IMR-90 (cell line): ENCODE data around the gene TTC7B. TPM values are rescaled to one million over a fixed set of nuclear protein-coding genes. Genes with fewer than 3 reads are reported as not detected.
A peak's percentile ranks its signal among the peaks of the same experiment; 100 is the strongest.

ENCODE experiments used
- ATAC-seq: fragments of 200-7000 bp; cut with Tn5 transposase; 2 replicates; pipeline ENCODE4 v1.9.1; 2020; ENCODE audit warnings: low read depth, mild to moderate bottlenecking, moderate library complexity
- BruUV-seq: library from RNA; stranded (reverse); fragments of 400-500 nt; replicated peaks from 2 replicates; lab custom pipeline; 2021; lab: Mats Ljungman, UMichigan
- CTCF ChIA-PET: fragments of 300-600 bp; formaldehyde crosslinking; extraction: SDS; loops from one replicate; lab custom pipeline; 2021; ENCODE audit warnings: antibody characterized with exemption; lab: Yijun Ruan, JAX
- POLR2A ChIA-PET: fragments of 300-600 bp; sonication (Branson Sonifier 250); formaldehyde crosslinking; loops from one replicate; lab custom pipeline; 2022; ENCODE audit warnings: antibody characterized with exemption; ENCODE audit not compliant: unreplicated experiment; lab: Charles Lee
- DNase-seq: peaks from one replicate; pipeline ENCODE4 v3.0.0; 2013
- H2AFZ ChIP-seq: replicated peaks from 2 replicates; pipeline ENCODE3; 2013; ENCODE audit warnings: low read length, mild to moderate bottlenecking; ENCODE audit not compliant: poor library complexity
- H2AK5ac ChIP-seq: 2 replicates; pipeline ENCODE4 v1.6.1; 2013; ENCODE audit warnings: low read depth, low read length, inconsistent platforms
- H2AK9ac ChIP-seq: replicated peaks from 2 replicates; pipeline ENCODE3; 2013; ENCODE audit warnings: mild to moderate bottlenecking, low read depth, low read length, moderate library complexity; ENCODE audit not compliant: poor library complexity
- H2BK120ac ChIP-seq: 2 replicates; pipeline ENCODE4 v1.6.1; 2013; ENCODE audit warnings: low read depth, low read length, inconsistent platforms
- H2BK15ac ChIP-seq: 3 replicates; pipeline ENCODE4 v1.6.1; 2013; ENCODE audit warnings: low read depth, low read length, inconsistent platforms
- H2BK20ac ChIP-seq: 2 replicates; pipeline ENCODE4 v1.6.1; 2013; ENCODE audit warnings: low read depth, mild to moderate bottlenecking, inconsistent platforms, low read length, moderate library complexity
- H2BK5ac ChIP-seq: 2 replicates; pipeline ENCODE4 v1.6.1; 2013; ENCODE audit warnings: mild to moderate bottlenecking, low read depth, low read length, inconsistent platforms; ENCODE audit not compliant: poor library complexity, severe bottlenecking
- H3K14ac ChIP-seq: replicated peaks from 2 replicates; pipeline ENCODE4 v1.6.1; 2013; ENCODE audit warnings: low read depth, low read length, inconsistent platforms
- H3K18ac ChIP-seq: 2 replicates; pipeline ENCODE4 v1.6.1; 2013; ENCODE audit warnings: low read depth, low read length, control low read depth
- H3K23ac ChIP-seq: 2 replicates; pipeline ENCODE4 v1.6.1; 2013; ENCODE audit warnings: low read depth, low read length, inconsistent platforms
- H3K27ac ChIP-seq: 2 replicates; pipeline ENCODE4 v1.5.1; 2013; ENCODE audit warnings: mild to moderate bottlenecking, control low read depth, low read length; ENCODE audit not compliant: insufficient read depth
- H3K27me3 ChIP-seq: 2 replicates; pipeline ENCODE4 v1.6.1; 2013; ENCODE audit warnings: low read length; ENCODE audit not compliant: control insufficient read depth, insufficient read depth
- H3K36me3 ChIP-seq: 2 replicates; pipeline ENCODE4 v1.6.1; 2013; ENCODE audit warnings: low read length, mixed read lengths; ENCODE audit not compliant: control insufficient read depth, insufficient read depth
- H3K4ac ChIP-seq: 2 replicates; pipeline ENCODE4 v1.6.1; 2013; ENCODE audit warnings: low read depth, low read length, inconsistent platforms
- H3K4me1 ChIP-seq: 2 replicates; pipeline ENCODE4 v1.6.1; 2013; ENCODE audit warnings: low read length, mixed read lengths; ENCODE audit not compliant: control insufficient read depth, insufficient read depth
- H3K4me2 ChIP-seq: 2 replicates; pipeline ENCODE4 v1.6.1; 2013; ENCODE audit warnings: low read depth, mild to moderate bottlenecking, control low read depth, low read length, moderate library complexity
- H3K4me3 ChIP-seq: 2 replicates; pipeline ENCODE4 v1.5.1; 2013; ENCODE audit warnings: low read depth, mild to moderate bottlenecking, control low read depth, low read length, moderate library complexity; ENCODE audit not compliant: insufficient read depth
- H3K56ac ChIP-seq: 2 replicates; pipeline ENCODE4 v1.6.1; 2013; ENCODE audit warnings: low read length, inconsistent platforms; ENCODE audit not compliant: insufficient read depth; ENCODE audit errors: extremely low read depth
- H3K79me1 ChIP-seq, 2 experiments: 2 replicates each; pipeline ENCODE4 v1.6.1; 2013; ENCODE audit warnings: low read length in 2 of 2, inconsistent platforms in 1 of 2, low read depth in 1 of 2
- H3K9ac ChIP-seq: 2 replicates; pipeline ENCODE4 v1.6.1; 2013; ENCODE audit warnings: low read depth, low read length, control low read depth
- H3K9me1 ChIP-seq: 2 replicates; pipeline ENCODE4 v1.6.1; 2013; ENCODE audit warnings: low read length, inconsistent platforms; ENCODE audit not compliant: insufficient read depth
- H3K9me3 ChIP-seq: 2 replicates; pipeline ENCODE4 v1.6.1; 2013; ENCODE audit warnings: low read length; ENCODE audit not compliant: control insufficient read depth, insufficient read depth
- H4K20me1 ChIP-seq: 2 replicates; pipeline ENCODE4 v1.6.1; 2013; ENCODE audit warnings: low read length, inconsistent platforms; ENCODE audit not compliant: insufficient read depth
- H4K5ac ChIP-seq: 2 replicates; pipeline ENCODE4 v1.6.1; 2013; ENCODE audit warnings: mild to moderate bottlenecking, low read depth, low read length, control low read depth
- H4K8ac ChIP-seq, 2 experiments: 2 replicates each; pipeline ENCODE4 v1.6.1; 2013; ENCODE audit warnings: low read depth in 2 of 2, low read length in 2 of 2, control low read depth in 1 of 2, inconsistent platforms in 1 of 2
- H4K91ac ChIP-seq: 2 replicates; pipeline ENCODE4 v1.6.1; 2013; ENCODE audit warnings: low read depth, low read length, inconsistent platforms; ENCODE audit not compliant: insufficient read depth
- BHLHE40 ChIP-seq: fragments of 150-350 bp; IDR thresholded peaks from 2 replicates; pipeline ENCODE4 v1.6.1; 2016; ENCODE audit warnings: mild to moderate bottlenecking, low read depth, low read length
- CEBPB ChIP-seq: IDR thresholded peaks from 2 replicates; pipeline ENCODE4 v1.6.1; 2012; ENCODE audit warnings: low read depth, low read length, improper control_type of control experiment
- CHD1 ChIP-seq: IDR thresholded peaks from 2 replicates; pipeline ENCODE4 v1.6.1; 2012; ENCODE audit warnings: low read depth, low read length, improper control_type of control experiment
- ELK1 ChIP-seq: fragments of 150-350 bp; IDR thresholded peaks from 2 replicates; pipeline ENCODE4 v1.6.1; 2016; ENCODE audit warnings: low read depth, mild to moderate bottlenecking, low read length, moderate library complexity, borderline replicate concordance
- FOS ChIP-seq: fragments of 150-350 bp; IDR thresholded peaks from 2 replicates; pipeline ENCODE4 v1.6.1; 2016; ENCODE audit warnings: low read depth, low read length
- MAFK ChIP-seq: IDR thresholded peaks from 2 replicates; pipeline ENCODE4 v1.6.1; 2012; ENCODE audit warnings: low read depth, low read length, improper control_type of control experiment
- MAZ ChIP-seq: IDR thresholded peaks from 2 replicates; pipeline ENCODE4 v1.6.1; 2012; ENCODE audit warnings: low read depth, mild to moderate bottlenecking, low read length, improper control_type of control experiment, moderate library complexity, borderline replicate concordance
- MXI1 ChIP-seq: IDR thresholded peaks from 2 replicates; pipeline ENCODE4 v1.6.1; 2012; ENCODE audit warnings: low read depth, mild to moderate bottlenecking, low read length, moderate library complexity, borderline replicate concordance
- NFE2L2 ChIP-seq: fragments of 150-350 bp; IDR thresholded peaks from 2 replicates; pipeline ENCODE4 v1.6.1; 2016; ENCODE audit warnings: low read depth, mild to moderate bottlenecking, low read length
- POLR2A ChIP-seq: IDR thresholded peaks from 2 replicates; pipeline ENCODE4 v1.6.1; 2012; ENCODE audit warnings: mild to moderate bottlenecking, low read depth, low read length
- RAD21 ChIP-seq: IDR thresholded peaks from 2 replicates; pipeline ENCODE4 v1.6.1; 2012; ENCODE audit warnings: low read length, improper control_type of control experiment
- RCOR1 ChIP-seq: IDR thresholded peaks from 2 replicates; pipeline ENCODE4 v1.6.1; 2012; ENCODE audit warnings: mild to moderate bottlenecking, low read length, improper control_type of control experiment; ENCODE audit not compliant: insufficient replicate concordance
- RFX5 ChIP-seq: IDR thresholded peaks from 2 replicates; pipeline ENCODE4 v1.8.0; 2012; ENCODE audit warnings: low read depth, mild to moderate bottlenecking, low read length, moderate library complexity
- SMC3 ChIP-seq: fragments of 150-350 bp; IDR thresholded peaks from 2 replicates; pipeline ENCODE4 v1.6.1; 2016; ENCODE audit warnings: low read depth, mild to moderate bottlenecking, antibody characterized with exemption, low read length, moderate library complexity
- USF2 ChIP-seq: fragments of 150-350 bp; IDR thresholded peaks from 2 replicates; pipeline ENCODE4 v1.6.1; 2017; ENCODE audit warnings: mild to moderate bottlenecking, antibody characterized with exemption, low read length, low read depth
- WGBS, 2 experiments: methylation state at CpG; one replicate each; pipeline versions ENCODE4 v1.1.5 to v1.1.7; 2013; ENCODE audit warnings: missing lambda C conversion rate in 2 of 2; ENCODE audit not compliant: insufficient read length in 1 of 2; ENCODE audit errors: extremely low coverage in 2 of 2; 5-methylcytosine and 5-hydroxymethylcytosine counted together
- dilution Hi-C: fragments of 300-500 bp; cut with HindIII; formaldehyde crosslinking; loops from one replicate; pipeline ENCODE4 v1.14.3; 2018; ENCODE audit warnings: low sequenced_read_pairs; ENCODE audit not compliant: unreplicated experiment
- in situ Hi-C: fragments of 300-500 bp; cut with MboI; formaldehyde crosslinking; loops from 3 replicates; pipeline ENCODE4 v1.14.3; 2019; ENCODE audit warnings: low sequenced_read_pairs, inconsistent platforms, mixed read lengths
- intact Hi-C: fragments of 100-400 bp; cut with micrococcal nuclease; formaldehyde crosslinking; loops from 2 replicates; pipeline ENCODE4 v1.10.0; 2022
- polyA plus RNA-seq, 3 experiments: library from polyadenylated mRNA; depleted of rRNA; stranded (reverse); fragments of >200 nt; gene quantifications; 2 replicates each; pipeline ENCODE4 v1.2.3, GENCODE V29; 2012; ENCODE audit warnings: low replicate concordance in 1 of 3
- total RNA-seq: library from RNA; depleted of rRNA; stranded (reverse); fragments of >200 nt; gene quantifications from 2 replicates; pipeline ENCODE4 v1.2.3, GENCODE V29; 2012
- TF ChIP-seq, protein P1 (sequence below): conservative IDR thresholded peaks from 2 replicates; pipeline ENCODE4 v1.5.1; 2012; ENCODE audit warnings: mild to moderate bottlenecking, low read depth, low read length, improper control_type of control experiment

TTC7B gene
- total and polyA plus RNA-seq, 2 of the 4 experiments (the other 2 are of a cell fraction): 18.1 to 35.3 TPM

- Histone ChIP-seq H2BK120ac (no peak overlapping the region), H4K8ac (no peak overlapping the region), H4K20me1 (no peaks in the 10 kb centered on the region), H3K36me3 (peaks cover 11% of the 10 kb centered on the region), H2BK20ac (no peak overlapping the region), H2BK15ac (no peak overlapping the region), H2BK5ac (no peak overlapping the region), H3K9ac (no peak overlapping the region), H3K4ac (no peak overlapping the region), H3K4me1 (peaks cover 9% of the 10 kb centered on the region; the same call in 1 of the 2 replicates), H3K27ac (no peak overlapping the region), H2AK9ac (no peak overlapping the region), H3K14ac (no peak overlapping the region), H4K5ac (no peak overlapping the region), H3K27me3 (no peaks in the 10 kb centered on the region), H2AFZ (no peak overlapping the region), H3K9me3 (no peaks in the 10 kb centered on the region), H3K9me1 (peaks cover 15% of the 10 kb centered on the region), H3K18ac (no peak overlapping the region), H3K56ac (no peak overlapping the region), H2AK5ac (no peak overlapping the region), H3K79me1 (no peaks in the 10 kb centered on the region), H4K91ac (no peak overlapping the region), H3K4me3 (no peak overlapping the region), H3K4me2 (no peak overlapping the region), H3K23ac (no peak overlapping the region)
- CTCF ChIA-PET: interaction anchor here (0.6 kb wide), 1 partner anchor 109 kb away, joined by 3 read pairs; no protein-coding TSS in a partner anchor
- no TSS peak for BruUV-seq
- TF ChIP-seq RCOR1 (no peak), MAZ (no peak), USF2 (no peak), MAFK (no peak), CHD1 (no peak), SMC3 (no peak), POLR2A (no peak), CEBPB (no peak), MXI1 (no peak), NFE2L2 (no peak), BHLHE40 (no peak), ELK1 (no peak), RAD21 (no peak), FOS (no peak), RFX5 (no peak)
- TF ChIP-seq, protein P1, sequence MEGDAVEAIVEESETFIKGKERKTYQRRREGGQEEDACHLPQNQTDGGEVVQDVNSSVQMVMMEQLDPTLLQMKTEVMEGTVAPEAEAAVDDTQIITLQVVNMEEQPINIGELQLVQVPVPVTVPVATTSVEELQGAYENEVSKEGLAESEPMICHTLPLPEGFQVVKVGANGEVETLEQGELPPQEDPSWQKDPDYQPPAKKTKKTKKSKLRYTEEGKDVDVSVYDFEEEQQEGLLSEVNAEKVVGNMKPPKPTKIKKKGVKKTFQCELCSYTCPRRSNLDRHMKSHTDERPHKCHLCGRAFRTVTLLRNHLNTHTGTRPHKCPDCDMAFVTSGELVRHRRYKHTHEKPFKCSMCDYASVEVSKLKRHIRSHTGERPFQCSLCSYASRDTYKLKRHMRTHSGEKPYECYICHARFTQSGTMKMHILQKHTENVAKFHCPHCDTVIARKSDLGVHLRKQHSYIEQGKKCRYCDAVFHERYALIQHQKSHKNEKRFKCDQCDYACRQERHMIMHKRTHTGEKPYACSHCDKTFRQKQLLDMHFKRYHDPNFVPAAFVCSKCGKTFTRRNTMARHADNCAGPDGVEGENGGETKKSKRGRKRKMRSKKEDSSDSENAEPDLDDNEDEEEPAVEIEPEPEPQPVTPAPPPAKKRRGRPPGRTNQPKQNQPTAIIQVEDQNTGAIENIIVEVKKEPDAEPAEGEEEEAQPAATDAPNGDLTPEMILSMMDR: no peak
- DNase-seq (peak; percentile 61), ATAC-seq (peak; percentile 37)
- POLR2A ChIA-PET: no interaction called here
- dilution Hi-C loops (no loop called here), intact Hi-C loops (no loop called here), in situ Hi-C loops (no loop called here)
- no CpG with 5 or more reads among the region's 4 CpGs for WGBS, 2 experiments
Measured at GRCh38 chr14:90649083-90649482, 167.1 kb downstream of the TTC7B start.
